Measurements from ENCODE around the gene EML2.
A peak's percentile ranks its signal among the peaks of the same experiment; 100 is the strongest.
"Not testable (repeated sequence)": the region's sequence is repeated elsewhere in the genome, so short reads cannot be mapped to it uniquely, and the experiment has no call there.

EML2 gene, protein sequence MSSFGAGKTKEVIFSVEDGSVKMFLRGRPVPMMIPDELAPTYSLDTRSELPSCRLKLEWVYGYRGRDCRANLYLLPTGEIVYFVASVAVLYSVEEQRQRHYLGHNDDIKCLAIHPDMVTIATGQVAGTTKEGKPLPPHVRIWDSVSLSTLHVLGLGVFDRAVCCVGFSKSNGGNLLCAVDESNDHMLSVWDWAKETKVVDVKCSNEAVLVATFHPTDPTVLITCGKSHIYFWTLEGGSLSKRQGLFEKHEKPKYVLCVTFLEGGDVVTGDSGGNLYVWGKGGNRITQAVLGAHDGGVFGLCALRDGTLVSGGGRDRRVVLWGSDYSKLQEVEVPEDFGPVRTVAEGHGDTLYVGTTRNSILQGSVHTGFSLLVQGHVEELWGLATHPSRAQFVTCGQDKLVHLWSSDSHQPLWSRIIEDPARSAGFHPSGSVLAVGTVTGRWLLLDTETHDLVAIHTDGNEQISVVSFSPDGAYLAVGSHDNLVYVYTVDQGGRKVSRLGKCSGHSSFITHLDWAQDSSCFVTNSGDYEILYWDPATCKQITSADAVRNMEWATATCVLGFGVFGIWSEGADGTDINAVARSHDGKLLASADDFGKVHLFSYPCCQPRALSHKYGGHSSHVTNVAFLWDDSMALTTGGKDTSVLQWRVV

GRCh38 chr19:45638930-45639729 is at the start of gene EML2:
Gene EML2 (minus strand): TSS chr19:45639397. CDS start chr19:45639376, 21 bp downstream.
- peak; percentile 18 for DNase-seq (ENCODE audit: low read depth)

DNA sequence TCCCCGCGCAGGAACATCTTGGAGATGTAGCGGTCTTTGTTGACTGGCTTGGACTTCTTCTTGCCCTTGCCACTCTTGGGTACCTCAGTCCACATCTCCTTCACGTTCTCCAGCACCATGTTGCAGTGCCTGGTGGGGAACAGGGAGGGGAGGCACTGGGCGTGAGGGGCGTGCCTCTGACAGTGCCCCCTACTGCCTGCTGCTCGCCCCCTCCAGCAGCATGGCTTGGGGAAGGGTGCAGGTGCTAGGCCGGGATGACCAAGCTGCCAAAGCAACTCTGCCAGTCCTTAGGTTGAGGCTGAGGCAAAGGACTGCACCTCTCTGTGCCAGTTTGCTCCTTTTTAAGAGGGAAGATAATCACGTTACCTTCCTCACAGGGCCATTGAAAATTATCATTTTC is 48.4 kb upstream of the EML2 start:
- no peak for DNase-seq (ENCODE audit: low read depth)

DNA sequence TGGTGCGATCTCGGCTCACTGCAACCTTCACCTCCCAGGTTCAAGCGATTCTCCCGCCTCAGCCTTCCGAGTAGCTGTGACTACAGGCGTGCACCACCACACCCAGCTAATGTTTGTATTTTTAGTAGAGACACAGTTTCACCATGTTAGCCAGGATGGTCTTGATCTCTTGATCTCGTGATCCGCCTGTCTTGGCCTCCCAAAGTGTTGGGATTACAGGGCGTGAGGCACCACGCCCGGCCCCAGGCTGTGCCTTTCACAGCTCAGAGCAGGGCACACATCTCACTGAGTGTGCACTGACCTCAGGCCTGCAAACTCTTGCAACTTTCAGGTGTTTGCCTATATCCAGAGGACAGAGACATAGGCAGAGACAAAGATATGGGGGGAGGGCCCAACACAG is 45.8 kb upstream of the EML2 start:
- DNase-seq (ENCODE audit: low read depth): not testable (repeated sequence)

DNA sequence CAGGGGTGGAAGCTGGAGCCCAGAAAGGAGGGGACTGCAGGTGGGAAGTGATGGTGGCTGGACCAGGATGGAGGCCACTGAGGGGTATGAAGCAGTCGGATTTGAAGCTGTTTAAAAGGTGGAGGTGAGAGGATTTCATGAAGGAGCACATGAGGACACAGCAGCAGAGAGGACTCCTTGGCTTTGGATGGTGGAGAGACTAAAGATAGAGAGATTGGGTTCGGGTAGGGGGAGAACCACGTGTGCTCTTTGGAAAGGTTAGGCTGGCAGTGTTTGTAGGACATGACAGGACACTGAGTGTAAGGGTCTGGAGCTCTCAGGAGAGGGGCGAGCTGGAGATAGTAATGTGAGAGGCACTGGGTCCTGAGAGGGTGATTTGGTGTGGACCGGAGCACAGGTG is 43.7 kb upstream of the EML2 start:
- DNase-seq (ENCODE audit: low read depth): no peak

- no peak for DNase-seq (ENCODE audit: low read depth)
Observed at GRCh38 chr19:45682117-45682516, 42.9 kb upstream of the EML2 start.

- DNase-seq (ENCODE audit: low read depth): peak; percentile 68
Observed at GRCh38 chr19:45681391-45682015, 42.3 kb upstream of the EML2 start.

- DNase-seq (ENCODE audit: low read depth): peak; percentile 68
Observed at GRCh38 chr19:45677351-45678230, 38.4 kb upstream of the EML2 start.

DNA sequence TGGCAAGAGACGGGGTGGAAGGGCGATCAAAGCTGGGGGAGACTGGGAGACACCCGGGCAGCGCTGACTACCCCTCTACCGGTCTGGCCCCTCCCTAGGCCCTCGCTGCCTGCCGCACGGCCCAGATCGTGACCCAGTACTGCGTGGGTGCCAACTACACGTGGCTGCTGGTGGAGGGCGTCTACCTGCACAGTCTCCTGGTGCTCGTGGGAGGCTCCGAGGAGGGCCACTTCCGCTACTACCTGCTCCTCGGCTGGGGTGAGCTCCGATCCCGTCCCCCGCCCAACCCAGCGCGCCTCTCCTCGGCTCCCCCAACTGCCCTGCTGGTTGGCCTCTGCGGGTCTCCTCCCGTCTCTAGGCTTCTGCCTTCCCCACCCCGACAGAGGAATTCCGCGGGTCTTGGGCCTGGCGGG is 37.7 kb upstream of the EML2 start:
- DNase-seq (ENCODE audit: low read depth): no peak

- no peak for DNase-seq (ENCODE audit: low read depth)
Observed at GRCh38 chr19:45674946-45675345, 35.7 kb upstream of the EML2 start.

- peak; percentile 25 for DNase-seq (ENCODE audit: low read depth)
Observed at GRCh38 chr19:45670670-45671453, 31.7 kb upstream of the EML2 start.

GRCh38 chr19:45668342-45668871 is 29.2 kb upstream of the EML2 start:
- no peak for DNase-seq (ENCODE audit: low read depth)

DNA sequence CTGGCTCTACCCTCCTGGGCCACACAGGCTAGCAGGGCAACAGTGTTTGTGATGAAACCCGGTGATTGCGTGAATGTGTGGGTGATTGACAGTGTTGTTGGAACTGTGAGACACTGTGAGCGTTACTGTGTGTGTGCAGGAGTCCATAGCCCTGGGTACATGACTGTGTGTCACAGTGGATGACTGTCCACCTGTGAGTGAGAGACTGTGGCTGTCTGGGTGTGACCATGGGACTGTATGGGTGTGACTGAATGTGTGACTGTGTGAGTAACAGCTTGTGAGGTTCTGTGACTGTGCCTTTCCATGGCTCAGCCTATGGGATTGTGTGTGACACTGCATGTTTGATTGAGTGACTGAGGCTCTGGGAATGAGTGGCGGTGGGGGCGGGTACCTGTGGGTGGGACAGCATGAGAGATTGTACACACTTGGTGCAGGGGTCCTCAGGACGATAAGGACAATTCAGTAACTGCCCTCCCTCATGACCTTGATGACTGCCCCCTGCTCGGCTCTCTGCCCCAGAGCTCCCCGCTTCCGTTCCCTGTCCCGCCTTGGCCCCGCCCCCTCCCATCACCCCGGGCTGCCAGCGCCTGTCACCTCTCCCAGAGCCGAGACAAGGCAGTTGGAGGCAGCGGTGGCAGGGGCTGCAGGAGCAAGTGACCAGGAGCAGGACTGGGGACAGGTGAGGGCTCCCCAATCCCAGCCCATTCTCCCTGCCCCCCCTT is 28.6 kb upstream of the EML2 start, which contains the start of gene GIPR:
GIPR (plus strand) TSS at position 602 of the 722 bp plus-strand sequence. CDS start 1,300 bp downstream, outside the sequence.
- no peak for DNase-seq (ENCODE audit: low read depth)

DNA sequence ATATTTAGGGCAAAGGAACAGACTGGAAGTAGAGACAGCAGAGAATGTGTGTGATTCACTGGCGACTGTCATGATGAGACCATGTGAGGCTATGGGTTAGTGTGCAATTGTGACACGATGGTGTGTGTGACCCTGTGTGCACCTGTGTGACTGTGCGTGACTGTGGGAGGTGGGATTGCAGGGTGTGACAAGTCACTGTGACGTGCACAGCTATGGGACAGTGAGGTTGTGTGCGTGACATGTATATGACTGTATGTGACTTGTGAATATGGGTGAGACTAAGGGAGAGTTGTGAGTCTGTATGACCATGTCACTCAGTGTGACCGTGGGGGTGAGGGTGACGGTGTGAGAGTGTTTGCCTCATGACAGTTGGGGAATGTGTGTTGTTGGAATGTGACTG is 25.4 kb upstream of the EML2 start:
- no peak for DNase-seq (ENCODE audit: low read depth)

- DNase-seq (ENCODE audit: low read depth): no peak
Observed at GRCh38 chr19:45663800-45664199, 24.6 kb upstream of the EML2 start.

DNA sequence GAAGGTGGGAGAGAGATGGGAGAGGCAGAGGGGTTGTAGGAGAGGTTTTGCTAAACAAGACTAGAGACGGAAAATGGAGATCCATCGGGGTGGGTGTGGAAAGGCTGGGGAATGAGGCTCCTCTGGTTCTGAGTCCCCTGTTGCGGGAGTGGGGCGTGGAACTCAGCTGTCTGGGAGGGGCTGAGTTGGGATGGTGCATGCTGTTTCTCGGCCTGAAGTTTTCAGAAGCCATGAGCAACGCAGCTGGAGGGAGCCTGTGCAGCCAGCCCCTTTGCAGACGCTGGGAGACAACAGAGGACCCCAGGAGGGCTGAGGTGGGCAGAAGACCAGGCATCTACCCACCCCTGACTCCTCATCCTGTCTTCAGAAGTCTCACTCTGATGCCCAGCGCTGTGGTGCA is 21.4 kb upstream of the EML2 start:
- DNase-seq (ENCODE audit: low read depth): no peak

- no peak for DNase-seq (ENCODE audit: low read depth)
Observed at GRCh38 chr19:45659096-45659729, 20.0 kb upstream of the EML2 start.

DNA sequence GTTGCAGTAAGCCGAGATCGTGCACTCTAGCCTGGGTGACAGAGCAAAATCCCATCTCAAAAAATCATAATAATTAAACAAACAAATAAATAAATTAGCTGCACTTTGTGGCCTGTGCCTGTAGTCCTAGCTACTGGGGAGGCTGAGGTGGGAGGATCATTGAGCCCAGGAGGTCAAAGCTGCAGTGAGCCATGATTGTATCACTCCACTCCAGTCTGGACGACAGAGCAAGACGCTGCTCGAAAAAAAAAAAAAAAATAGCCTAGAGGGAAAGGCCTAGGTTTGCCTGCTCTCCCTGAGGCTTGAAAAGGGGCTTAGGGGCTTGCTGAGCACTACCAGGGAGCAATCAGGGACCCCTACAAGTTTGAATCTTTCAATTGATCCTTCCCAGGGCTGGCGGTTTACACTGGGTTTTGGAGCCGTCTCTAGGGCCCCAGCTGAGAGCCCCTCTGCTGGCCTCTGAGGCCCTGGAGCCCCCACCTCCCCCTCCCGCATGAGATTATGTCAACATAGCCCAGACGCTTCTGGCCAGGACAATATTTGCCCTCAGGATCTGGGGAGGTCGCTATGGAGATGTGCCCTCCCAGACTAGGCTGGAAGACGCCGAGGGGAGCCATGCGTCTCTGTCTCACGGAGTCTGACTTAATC is 18.4 kb upstream of the EML2 start:
- DNase-seq (ENCODE audit: low read depth): no peak

DNA sequence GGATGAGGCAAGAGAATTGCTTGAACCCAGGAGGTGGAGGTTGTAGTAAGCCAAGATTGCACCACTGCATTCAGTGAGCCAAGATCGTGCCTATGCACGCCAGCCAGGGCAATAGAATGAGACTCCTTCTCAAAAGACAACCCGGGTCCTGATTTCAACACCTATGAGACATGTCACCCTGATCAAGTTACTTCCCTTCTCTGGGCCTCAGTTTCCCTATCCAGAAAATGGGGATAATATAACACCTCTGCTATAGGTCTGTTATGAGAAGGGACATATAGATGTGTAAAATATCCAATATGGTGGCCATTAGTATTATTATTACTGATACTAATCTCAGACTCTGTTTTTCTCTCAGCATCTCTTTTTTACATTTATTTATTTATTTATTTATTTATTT is 15.9 kb upstream of the EML2 start:
- DNase-seq (ENCODE audit: low read depth): no peak

Data from stimulated activated CD8-positive, alpha-beta memory T cell treated with anti-CD3 and anti-CD28 coated beads, Interleukin-7, amount 100 ng/mL, for 24 hours (primary cell).